ENCODE results near the gene UQCRC2.

GRCh38 chr16:22031483-22032083 is 78.4 kb downstream of the UQCRC2 start:
- TF ChIP-seq CTCF (IDR thresholded peaks at IDR 0.05) (no peak), EP300 (IDR thresholded peaks at IDR 0.05) (no peak)
